AG09309 (cell line): ENCODE data around the gene MRFAP1.
"Not testable (repeated sequence)": the region's sequence is repeated elsewhere in the genome, so short reads cannot be mapped to it uniquely, and the experiment has no call there.

ENCODE experiments used
- DNase-seq: peaks from one replicate; pipeline ENCODE4 v3.0.0-alpha.2; 2010; ENCODE audit warnings: low read depth
- H3K4me3 ChIP-seq: 2 replicates; pipeline ENCODE4 v1.5.1; 2011; ENCODE audit warnings: mild to moderate bottlenecking, low read depth, low read length, moderate library complexity; ENCODE audit not compliant: control insufficient read depth
- TF ChIP-seq, protein P1 (sequence below): IDR thresholded peaks from 2 replicates; pipeline ENCODE4 v1.5.1; 2011; ENCODE audit warnings: mild to moderate bottlenecking, low read depth, low read length, inconsistent platforms; ENCODE audit not compliant: insufficient read depth, control insufficient read depth; ENCODE audit errors: missing control alignments

Gene MRFAP1

DNA sequence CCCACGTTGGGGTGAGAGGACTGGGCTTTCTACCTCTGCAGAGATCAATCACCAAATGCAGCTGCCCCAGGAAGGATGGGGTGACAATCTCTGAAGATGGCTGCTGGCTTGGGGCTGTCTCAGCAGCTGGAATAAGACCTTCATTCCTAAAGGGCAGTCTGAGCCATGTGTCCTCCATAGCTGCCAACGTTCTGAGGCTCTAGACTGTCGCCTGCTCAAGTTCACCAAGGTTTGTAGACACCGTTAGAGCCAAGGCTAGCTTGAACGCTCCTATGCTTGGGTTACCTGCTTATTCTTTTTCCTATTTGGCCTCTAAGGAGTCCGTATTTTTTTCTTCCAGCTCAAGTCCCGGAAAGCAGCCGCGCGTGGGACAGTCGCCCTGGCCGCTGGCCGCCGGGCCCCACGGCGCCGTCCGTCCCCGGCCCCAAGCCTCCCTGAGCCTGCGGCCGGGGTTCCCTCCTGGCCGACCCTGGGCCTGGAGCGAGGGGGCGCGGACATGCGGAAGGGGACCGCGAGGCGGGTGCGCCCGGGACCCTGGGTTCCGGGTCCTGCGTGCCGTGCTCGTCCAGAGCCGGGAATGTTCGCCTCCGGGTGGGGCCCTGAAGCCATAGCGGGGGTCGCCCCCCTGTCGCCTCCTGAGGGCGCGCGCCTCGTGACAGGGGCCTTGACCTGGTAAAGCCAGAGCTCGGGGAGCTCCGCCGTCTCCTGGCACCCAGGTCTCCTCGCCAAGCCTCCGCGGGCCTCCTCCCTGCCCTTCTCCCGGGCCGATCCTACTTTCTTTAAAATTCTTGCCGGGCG is 23.3 kb downstream of the MRFAP1 start:
- no peak for DNase-seq
- TF ChIP-seq, protein P1, sequence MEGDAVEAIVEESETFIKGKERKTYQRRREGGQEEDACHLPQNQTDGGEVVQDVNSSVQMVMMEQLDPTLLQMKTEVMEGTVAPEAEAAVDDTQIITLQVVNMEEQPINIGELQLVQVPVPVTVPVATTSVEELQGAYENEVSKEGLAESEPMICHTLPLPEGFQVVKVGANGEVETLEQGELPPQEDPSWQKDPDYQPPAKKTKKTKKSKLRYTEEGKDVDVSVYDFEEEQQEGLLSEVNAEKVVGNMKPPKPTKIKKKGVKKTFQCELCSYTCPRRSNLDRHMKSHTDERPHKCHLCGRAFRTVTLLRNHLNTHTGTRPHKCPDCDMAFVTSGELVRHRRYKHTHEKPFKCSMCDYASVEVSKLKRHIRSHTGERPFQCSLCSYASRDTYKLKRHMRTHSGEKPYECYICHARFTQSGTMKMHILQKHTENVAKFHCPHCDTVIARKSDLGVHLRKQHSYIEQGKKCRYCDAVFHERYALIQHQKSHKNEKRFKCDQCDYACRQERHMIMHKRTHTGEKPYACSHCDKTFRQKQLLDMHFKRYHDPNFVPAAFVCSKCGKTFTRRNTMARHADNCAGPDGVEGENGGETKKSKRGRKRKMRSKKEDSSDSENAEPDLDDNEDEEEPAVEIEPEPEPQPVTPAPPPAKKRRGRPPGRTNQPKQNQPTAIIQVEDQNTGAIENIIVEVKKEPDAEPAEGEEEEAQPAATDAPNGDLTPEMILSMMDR, result no peak
- H3K4me3 ChIP-seq, result peak overlapping the region; percentile 19

- TF ChIP-seq, protein P1, result no peak
- no peak overlapping the region for H3K4me3 ChIP-seq
- no peak for DNase-seq
These were observed 24.8 kb downstream of the MRFAP1 start for GRCh38 chr4:6665320-6665654.

- H3K4me3 ChIP-seq, result no peak overlapping the region
- DNase-seq, result peak; percentile 32
- TF ChIP-seq, protein P1, result no peak
These were observed 27.9 kb downstream of the MRFAP1 start for GRCh38 chr4:6668391-6668790.

DNA sequence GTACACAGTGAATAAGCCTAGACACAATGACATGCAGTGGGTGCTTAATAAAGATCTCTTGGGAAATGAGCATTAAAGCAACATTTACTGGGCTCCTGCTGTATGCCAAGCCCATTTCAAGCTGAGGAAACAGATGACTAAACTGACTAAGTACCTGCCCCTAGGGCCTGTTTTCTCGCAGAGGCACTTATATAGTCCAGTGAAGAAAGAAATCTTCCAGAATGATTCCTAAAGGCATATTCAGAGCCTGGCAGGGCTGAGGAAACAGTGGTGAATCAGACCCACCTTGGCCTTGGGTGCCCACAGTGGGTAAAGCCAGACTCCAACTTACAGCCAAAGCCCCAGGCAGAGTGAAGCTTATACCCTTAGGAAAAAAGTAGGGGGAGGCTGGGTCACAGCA is 31.2 kb downstream of the MRFAP1 start:
- H3K4me3 ChIP-seq, result no peak overlapping the region
- DNase-seq, result no peak
- TF ChIP-seq, protein P1, result no peak

DNA sequence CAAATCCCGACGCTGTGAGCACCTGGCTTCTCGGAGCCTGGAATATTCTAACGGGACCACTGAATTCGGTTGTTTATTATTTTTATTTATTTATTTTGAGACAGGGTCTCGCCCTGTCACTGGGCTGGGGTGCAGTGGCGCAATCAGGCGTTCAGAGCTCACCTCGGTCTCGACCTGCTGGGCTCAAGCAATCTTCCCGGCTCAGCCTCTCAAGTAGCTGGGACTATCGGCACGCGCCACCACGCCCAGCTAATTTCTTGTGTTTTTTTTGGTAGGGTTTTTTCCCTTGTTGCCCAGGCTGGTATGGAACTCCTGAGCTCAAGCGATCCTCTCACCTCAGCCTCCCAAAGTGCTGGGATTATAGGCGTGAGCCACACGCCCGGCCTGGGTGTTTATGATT is 31.6 kb downstream of the MRFAP1 start:
- no peak for DNase-seq
- TF ChIP-seq, protein P1, result no peak
- no peak overlapping the region for H3K4me3 ChIP-seq

DNA sequence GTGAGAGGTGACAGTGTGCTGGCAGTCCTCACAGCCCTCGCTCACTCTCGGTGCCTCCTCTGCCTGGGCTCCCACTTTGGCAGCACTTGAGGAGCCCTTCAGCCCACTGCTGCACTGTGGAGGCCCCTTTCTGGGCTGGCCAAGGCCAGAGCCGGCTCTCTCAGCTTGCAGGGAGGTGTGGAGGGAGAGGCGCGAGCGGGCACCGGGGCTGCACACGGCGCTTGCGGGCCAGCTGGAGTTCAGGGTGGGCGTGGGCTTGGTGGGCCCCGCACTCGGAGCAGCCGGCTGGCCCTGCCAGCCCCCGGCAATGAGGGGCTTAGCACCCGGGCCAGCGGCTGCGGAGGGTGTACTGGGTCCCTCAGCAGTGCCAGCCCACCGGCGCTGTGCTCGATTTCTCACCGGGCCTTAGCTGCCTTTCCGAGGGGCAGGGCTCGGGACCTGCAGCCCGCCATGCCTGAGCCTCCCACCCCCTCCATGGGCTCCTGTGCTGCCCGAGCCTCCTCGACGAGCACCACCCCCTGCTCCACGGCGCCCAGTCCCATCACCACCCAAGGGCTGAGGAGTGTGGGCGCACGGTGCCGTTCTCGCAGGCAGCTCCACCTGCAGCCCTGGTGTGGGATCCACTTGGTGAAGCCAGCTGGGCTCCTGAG is 32.2 kb downstream of the MRFAP1 start:
- not testable (repeated sequence) for H3K4me3 ChIP-seq, DNase-seq

GRCh38 chr4:6673191-6673659 is 32.7 kb downstream of the MRFAP1 start:
- not testable (repeated sequence) for DNase-seq
- peak overlapping the region; percentile 64 for H3K4me3 ChIP-seq
